ENCODE measurements around the gene NAE1.

DNA sequence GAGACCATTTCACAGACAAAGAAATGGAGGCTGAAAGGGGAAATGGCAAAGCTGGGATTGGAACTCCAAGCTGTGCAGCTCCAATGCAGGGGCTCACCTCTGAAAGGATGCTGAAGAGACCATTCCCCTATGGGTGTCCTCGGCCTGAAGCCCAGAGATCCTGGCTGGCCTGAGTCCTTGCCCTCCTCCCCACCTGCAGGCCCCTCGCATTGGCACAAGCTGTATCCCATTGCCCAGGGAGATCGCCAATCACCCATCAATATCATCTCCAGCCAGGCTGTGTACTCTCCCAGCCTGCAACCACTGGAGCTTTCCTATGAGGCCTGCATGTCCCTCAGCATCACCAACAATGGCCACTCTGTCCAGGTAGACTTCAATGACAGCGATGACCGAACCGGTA lies 16.1 kb upstream of the NAE1 start:
- TF ChIP-seq YY1 (IDR thresholded peaks at IDR 0.05; ENCODE audit: low read depth) (no peak), CREB1 (IDR thresholded peaks at IDR 0.05; ENCODE audit: low read depth) (no peak), REST (IDR thresholded peaks at IDR 0.05; ENCODE audit: low read depth) (no peak)

All from Ishikawa (cell line).